OCI-LY3 (cell line): ENCODE measurements around the gene RELT.

ENCODE experiments used
- H2AFZ ChIP-seq: fragments of 200-600, 300-600 bp; shearing (Covaris generic); 2 replicates; pipeline ENCODE4 v1.6.0; 2014; ENCODE audit warnings: antibody characterized with exemption, low read depth, low read length
- H3K27ac ChIP-seq: fragments of 200-600, 300-600 bp; sonication (generic); 2 replicates; pipeline ENCODE4 v1.5.1; 2014; ENCODE audit warnings: mild to moderate bottlenecking, low read length, moderate library complexity, mixed read lengths
- H3K27me3 ChIP-seq: fragments of 200-600, 300-600 bp; sonication (generic); 2 replicates; pipeline ENCODE4 v1.6.1; 2014; ENCODE audit warnings: low read depth, low read length, mixed read lengths
- H3K36me3 ChIP-seq: fragments of 200-600, 300-600 bp; sonication (generic); replicated peaks from 2 replicates; pipeline ENCODE3; 2014; ENCODE audit warnings: low read depth, low read length, mixed read lengths
- H3K4me1 ChIP-seq: fragments of 300-600, 200-600 bp; sonication (generic); 2 replicates; pipeline ENCODE4 v1.6.1; 2014; ENCODE audit warnings: low read length, mixed read lengths
- H3K4me2 ChIP-seq: fragments of 200-600, 300-600 bp; sonication (generic); 2 replicates; pipeline ENCODE4 v1.6.1; 2014; ENCODE audit warnings: low read length, mixed read lengths
- H3K4me3 ChIP-seq: fragments of 300-600, 200-600 bp; sonication (generic); 2 replicates; pipeline ENCODE4 v1.5.1; 2014; ENCODE audit warnings: antibody characterized with exemption, mild to moderate bottlenecking, low read length, moderate library complexity
- H3K79me2 ChIP-seq: fragments of 300-600, 200-600 bp; shearing (Covaris generic); 2 replicates; pipeline ENCODE4 v1.6.1; 2014; ENCODE audit warnings: mild to moderate bottlenecking, low read length, mixed read lengths
- H3K9ac ChIP-seq: fragments of 300-600, 200-600 bp; shearing (Covaris generic); 2 replicates; pipeline ENCODE4 v1.6.0; 2014; ENCODE audit warnings: mild to moderate bottlenecking, low read length, moderate library complexity
- H3K9me3 ChIP-seq: fragments of 200-600, 300-600 bp; shearing (Covaris generic); 2 replicates; pipeline ENCODE4 v1.6.1; 2014; ENCODE audit warnings: low read length, mixed read lengths; ENCODE audit not compliant: insufficient read depth
- H4K20me1 ChIP-seq: fragments of 200-600, 300-600 bp; sonication (generic); 2 replicates; pipeline ENCODE4 v1.6.1; 2016; ENCODE audit warnings: low read length, mixed read lengths; ENCODE audit not compliant: insufficient read depth
- CTCF ChIP-seq: fragments of 200-600, 300-600 bp; sonication (generic); IDR thresholded peaks from 2 replicates; pipeline ENCODE4 v1.5.1; 2014; ENCODE audit warnings: antibody characterized with exemption, low read length, low read depth
- EZH2phosphoT487 ChIP-seq: fragments of 200-600 bp; shearing (Covaris generic); IDR thresholded peaks from 2 replicates; pipeline ENCODE4 v1.6.1; 2018; ENCODE audit warnings: antibody characterized with exemption, mixed run types, low read depth

RELT gene

GRCh38 chr11:73340164-73340563, 36.0 kb upstream of the RELT start:
- TF ChIP-seq EZH2phosphoT487: no peak
- no peak for TF ChIP-seq CTCF
- Histone ChIP-seq H3K4me3 (no peak overlapping the region), H3K27ac (no peak overlapping the region), H3K9me3 (no peaks in the 10 kb centered on the region), H3K4me2 (no peak overlapping the region), H3K9ac (no peak overlapping the region), H3K79me2 (no peaks in the 10 kb centered on the region), H4K20me1 (no peaks in the 10 kb centered on the region), H3K4me1 (peaks cover 13% of the 10 kb centered on the region), H3K36me3 (no peaks in the 10 kb centered on the region), H3K27me3 (no peaks in the 10 kb centered on the region), H2AFZ (no peak overlapping the region)

- Histone ChIP-seq H3K9ac (no peak overlapping the region), H3K79me2 (no peaks in the 10 kb centered on the region), H3K4me3 (no peak overlapping the region), H4K20me1 (no peaks in the 10 kb centered on the region), H3K4me2 (no peak overlapping the region), H2AFZ (no peak overlapping the region), H3K4me1 (peaks cover 11% of the 10 kb centered on the region), H3K36me3 (no peaks in the 10 kb centered on the region), H3K9me3 (no peaks in the 10 kb centered on the region), H3K27ac (no peak overlapping the region), H3K27me3 (no peaks in the 10 kb centered on the region)
- no peak for TF ChIP-seq EZH2phosphoT487
- TF ChIP-seq CTCF: no peak
Observed at GRCh38 chr11:73342633-73343032, 33.6 kb upstream of the RELT start.

- no peaks in the 10 kb centered on the region for H3K27me3 ChIP-seq
- H4K20me1 ChIP-seq: no peaks in the 10 kb centered on the region
- H3K27ac ChIP-seq: no peak overlapping the region
- H3K4me1 ChIP-seq: peaks cover 10% of the 10 kb centered on the region
- no peak overlapping the region for H3K4me3 ChIP-seq
- no peak overlapping the region for H3K4me2 ChIP-seq
- TF ChIP-seq CTCF (no peak), EZH2phosphoT487 (no peak)
- H3K36me3 ChIP-seq: no peaks in the 10 kb centered on the region
- H2AFZ ChIP-seq: no peak overlapping the region
- H3K9ac ChIP-seq: no peak overlapping the region
- H3K9me3 ChIP-seq: no peaks in the 10 kb centered on the region
- H3K79me2 ChIP-seq: no peaks in the 10 kb centered on the region
Observed at GRCh38 chr11:73343076-73343873, 32.9 kb upstream of the RELT start.

GRCh38 chr11:73344191-73344607, 32.0 kb upstream of the RELT start:
- Histone ChIP-seq H3K9ac (no peak overlapping the region), H4K20me1 (no peaks in the 10 kb centered on the region), H3K27me3 (peaks cover 4% of the 10 kb centered on the region; the same call in 1 of the 2 replicates), H3K9me3 (no peaks in the 10 kb centered on the region), H3K79me2 (no peaks in the 10 kb centered on the region), H2AFZ (no peak overlapping the region), H3K4me2 (no peak overlapping the region), H3K36me3 (no peaks in the 10 kb centered on the region), H3K4me3 (no peak overlapping the region), H3K4me1 (peaks cover under 1% of the 10 kb centered on the region; the same call in 1 of the 2 replicates), H3K27ac (no peak overlapping the region)
- TF ChIP-seq EZH2phosphoT487: no peak
- no peak for TF ChIP-seq CTCF
